Measurements from ENCODE around the gene DSN1.

- no peak for TF ChIP-seq CTCF (IDR thresholded peaks at IDR 0.05)
- TF ChIP-seq EZH2phosphoT487 (IDR thresholded peaks at IDR 0.05): no peak
- no peak for TF ChIP-seq EZH2 (IDR thresholded peaks at IDR 0.05)
These were observed 45.3 kb upstream of the DSN1 start for GRCh38 chr20:36818861-36819260.
